HT1080 (cell line): ENCODE data around the gene PRKG1. TPM values are rescaled to one million over a fixed set of nuclear protein-coding genes. Genes with fewer than 3 reads are reported as not detected.
"Not testable (repeated sequence)": the region's sequence is repeated elsewhere in the genome, so short reads cannot be mapped to it uniquely, and the experiment has no call there.

ENCODE experiments used
- DNase-seq: peaks from one replicate; pipeline ENCODE4 v3.0.0-alpha.2; 2015; ENCODE audit warnings: low read depth
- total RNA-seq: library from RNA; depleted of rRNA; stranded (reverse); fragments of >200 nt; shearing (Covaris generic); gene quantifications from 2 replicates; pipeline ENCODE4 v1.2.3, GENCODE V29; 2014

Gene PRKG1
- total RNA-seq, 1 experiment from 2014 or later = 3.9 TPM

DNA sequence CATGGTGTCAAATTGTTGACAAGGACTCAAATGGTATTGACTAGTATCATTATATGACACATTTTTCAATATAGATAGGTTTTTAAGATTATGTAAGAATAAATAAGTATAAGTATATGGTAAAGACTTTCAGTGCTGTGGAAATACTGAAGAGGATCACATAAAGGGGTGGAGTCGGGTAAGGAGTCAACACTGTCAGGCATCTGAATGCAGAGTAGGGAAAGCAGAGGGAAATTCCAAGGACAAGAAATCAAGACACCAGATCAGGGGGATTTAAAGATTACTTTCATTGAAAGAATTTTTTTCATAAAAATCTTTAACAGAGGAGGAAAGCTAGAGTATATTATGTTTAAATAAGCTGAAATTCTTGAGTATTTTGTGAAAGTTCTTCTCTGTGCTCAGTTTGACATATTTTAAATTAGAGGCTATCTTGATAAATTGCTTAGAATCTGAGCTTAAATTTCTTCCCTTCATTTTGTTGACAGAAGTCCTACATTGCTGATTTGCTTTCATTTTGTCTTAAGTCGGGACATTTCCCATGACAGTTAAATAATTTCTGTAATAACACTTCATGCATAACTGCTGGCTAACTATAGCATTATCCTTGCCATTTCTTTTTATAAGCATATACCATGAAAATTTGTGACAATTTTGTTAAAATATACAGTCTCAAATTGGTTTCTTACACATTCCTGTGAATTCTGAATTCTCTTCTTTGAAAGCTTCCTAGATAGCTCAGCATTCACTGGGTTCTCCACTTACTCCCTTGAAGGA lies 244.3 kb downstream of the PRKG1 start:
- no peak for DNase-seq

DNA sequence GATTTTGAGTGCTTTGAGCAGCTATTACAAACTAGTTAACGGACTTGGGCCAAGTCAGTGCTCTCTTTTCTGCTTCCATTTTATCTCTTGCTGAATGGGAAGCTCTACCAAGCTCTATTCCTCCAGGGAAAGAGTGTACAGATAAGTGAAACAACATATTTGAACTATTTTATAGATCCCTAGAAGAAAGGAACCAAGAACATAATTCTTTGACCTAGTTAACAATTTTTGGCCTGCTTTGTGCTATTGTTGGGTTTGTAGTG lies 244.8 kb downstream of the PRKG1 start:
- no peak for DNase-seq

DNA sequence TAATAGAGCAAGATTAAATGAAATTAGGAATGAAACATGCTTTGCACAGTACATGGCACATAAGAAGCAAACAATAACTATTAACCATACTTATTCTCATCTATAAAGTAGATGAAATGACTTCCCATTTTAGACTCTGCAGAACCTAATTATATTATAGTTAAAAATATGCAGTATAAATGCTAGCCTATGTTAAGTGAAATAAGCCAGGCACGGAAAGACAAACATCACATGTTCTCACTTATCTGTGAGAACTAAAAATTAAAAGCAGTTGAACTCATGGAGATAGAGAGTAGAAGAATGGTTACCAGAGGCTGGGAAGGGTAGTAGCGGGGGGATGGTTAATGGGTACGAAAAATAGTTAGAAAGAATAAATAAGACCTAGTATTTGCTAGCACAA lies 247.0 kb downstream of the PRKG1 start:
- no peak for DNase-seq

DNA sequence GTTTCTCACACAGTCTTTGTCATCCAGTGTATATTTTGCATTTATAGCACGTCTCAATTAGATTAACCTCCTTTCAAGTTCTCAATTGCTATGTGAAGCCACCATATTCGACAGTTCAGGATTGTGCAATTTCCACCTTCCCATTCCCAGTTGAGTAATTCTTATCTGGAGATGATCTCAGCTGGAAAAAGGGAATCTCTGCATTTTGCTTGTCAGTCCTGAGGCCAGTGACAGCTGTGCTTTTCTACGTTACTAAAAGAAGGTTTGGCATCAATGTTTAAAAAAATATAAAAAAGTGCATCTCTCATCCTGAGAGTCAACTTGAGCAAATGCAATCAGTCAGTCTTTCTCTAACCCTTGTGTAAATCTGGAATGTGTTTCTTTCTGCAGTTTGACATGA lies 247.7 kb downstream of the PRKG1 start:
- DNase-seq = no peak

DNA sequence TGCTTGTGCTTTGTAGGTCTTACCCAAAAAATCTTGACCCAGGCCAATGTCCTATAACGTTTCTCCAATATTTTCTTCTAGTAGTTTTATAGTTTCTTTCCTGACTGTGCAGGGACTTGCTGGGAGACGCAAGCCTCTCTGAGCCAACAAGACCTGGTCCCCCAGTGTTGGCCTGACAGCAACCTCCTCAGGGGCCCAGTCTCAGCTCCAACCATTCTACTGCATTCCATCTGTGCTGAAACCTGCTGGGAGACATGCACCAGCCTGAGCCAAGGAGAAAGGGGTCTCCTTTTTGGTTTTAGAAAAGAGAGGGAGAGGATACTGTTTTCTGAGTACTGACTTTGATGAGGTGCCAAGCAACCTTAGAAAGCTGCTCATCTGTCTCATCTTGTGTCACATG lies 251.4 kb downstream of the PRKG1 start:
- no peak for DNase-seq

DNA sequence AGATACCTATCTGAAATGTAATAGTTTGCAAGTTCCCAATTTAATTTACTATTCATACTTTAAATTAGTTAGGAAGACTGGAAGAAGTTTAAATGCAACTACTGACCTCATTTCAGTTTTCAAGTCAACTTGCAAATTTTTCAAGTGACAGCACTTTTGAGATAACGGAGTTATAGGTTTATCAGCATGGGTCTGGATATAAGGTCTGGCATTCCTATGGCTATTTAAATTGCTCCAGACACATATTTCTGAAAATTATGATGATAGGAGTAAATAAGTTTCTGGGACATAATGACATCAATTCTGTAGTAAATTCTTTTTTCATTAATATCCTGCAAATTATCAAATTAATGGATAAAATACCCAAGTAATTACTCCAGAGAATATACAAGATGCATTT lies 251.9 kb downstream of the PRKG1 start:
- DNase-seq = no peak

DNA sequence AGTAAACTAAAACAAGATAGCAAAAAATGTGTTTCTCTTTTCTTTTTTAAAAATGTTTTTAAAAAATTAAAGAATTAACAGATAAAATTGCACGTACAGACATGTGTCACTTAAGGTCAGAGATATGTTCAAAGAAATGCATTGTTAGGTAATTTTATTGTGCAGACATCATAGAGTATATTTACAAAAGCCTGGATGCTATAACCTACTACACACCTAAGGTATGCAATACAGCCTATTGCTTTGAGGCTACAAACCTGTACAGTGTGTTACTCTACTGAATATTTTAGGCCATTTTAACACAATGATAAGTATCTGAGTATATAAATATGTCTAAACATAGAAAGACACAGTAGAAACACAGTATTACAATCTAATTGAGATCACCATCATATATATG lies 253.1 kb downstream of the PRKG1 start:
- no peak for DNase-seq

DNA sequence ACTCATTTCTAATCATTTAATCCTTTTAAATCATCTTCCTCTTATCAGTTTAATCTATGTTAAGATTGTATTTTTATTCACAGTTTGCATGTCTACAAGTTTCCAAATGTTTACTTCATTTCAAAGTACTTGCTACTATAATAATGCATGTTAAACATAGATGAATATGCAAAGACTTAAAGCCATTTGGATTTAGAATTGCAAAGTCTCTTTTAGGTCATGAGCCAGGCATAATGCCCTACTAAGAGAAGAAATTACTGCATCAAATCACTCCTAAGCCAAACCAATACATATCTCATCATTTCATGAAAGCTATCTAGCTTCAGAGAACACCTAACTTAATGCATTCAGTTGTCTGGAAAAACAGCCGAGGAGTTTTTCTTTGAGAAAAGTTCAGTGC lies 266.1 kb downstream of the PRKG1 start:
- no peak for DNase-seq

DNA sequence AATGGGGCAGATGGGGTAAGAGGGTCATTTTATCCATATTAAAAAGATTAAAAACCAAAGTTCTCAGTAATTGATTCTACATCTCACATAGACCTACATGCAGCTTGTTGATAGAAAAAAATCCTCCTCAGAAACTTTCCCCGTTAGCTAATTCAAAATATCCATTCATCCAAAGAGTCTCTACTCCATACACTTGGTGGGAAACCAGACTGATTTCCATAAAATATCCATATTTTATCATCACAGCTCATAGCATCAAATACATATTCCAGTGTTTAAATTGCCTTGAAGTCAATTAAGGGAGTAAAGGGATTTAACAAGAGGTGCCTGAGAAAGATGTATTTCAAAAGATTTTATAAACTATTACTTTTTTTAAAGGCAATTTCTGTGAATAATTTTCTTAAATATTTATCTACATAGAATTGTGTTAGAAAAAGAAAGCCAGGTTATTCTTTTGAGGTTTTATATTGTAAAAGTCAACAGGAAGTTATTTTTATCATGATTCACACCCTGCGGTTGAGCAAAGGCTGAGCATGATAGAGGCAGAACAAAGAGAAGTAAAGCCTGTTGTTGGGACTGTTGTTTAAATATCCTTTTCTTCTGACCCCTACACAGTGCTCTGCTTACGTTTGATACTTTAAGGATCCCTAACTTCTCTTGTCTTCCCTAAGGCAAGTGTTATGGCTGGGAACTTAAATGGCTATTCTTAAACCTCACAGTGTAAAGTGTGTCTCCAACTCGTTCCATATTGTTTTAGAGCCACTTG lies 266.7 kb downstream of the PRKG1 start:
- DNase-seq = peak; percentile 51

DNA sequence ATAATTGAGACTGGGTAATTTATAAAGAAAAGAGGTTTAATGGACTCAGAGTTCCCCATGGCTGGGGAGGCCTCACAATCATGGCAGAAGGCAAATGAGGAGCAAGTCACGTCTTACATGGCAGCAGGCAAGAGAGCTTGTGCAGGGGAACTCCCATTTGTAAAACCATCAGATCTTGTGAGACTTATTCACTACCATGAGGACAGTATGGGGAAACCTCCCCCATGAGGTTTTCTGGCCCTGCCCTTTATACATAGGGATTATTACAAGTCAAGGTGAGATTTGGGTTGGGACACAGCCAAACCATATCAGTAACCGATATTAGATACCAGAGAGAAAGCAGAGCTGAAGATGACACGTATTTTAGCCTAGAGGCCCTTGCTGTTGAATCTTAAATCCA lies 267.5 kb downstream of the PRKG1 start:
- not testable (repeated sequence) for DNase-seq

DNA sequence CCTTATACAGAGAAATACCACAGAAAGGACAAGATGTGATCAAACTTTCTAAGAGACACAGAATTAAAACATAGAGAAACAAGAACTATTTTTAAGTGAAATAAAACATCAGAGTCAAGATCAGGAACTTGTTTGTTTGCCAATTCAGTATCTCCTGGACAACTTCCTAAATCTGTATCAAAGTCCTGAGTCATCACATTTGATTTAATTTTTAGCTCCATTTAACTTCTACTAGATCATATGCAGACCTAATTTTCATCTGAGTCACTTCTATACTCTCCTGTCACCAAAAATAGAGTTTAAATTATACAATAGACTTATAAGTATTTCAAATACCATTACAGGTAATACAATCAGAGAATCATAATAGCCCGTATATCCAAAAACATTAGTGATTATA lies 268.1 kb downstream of the PRKG1 start:
- no peak for DNase-seq

DNA sequence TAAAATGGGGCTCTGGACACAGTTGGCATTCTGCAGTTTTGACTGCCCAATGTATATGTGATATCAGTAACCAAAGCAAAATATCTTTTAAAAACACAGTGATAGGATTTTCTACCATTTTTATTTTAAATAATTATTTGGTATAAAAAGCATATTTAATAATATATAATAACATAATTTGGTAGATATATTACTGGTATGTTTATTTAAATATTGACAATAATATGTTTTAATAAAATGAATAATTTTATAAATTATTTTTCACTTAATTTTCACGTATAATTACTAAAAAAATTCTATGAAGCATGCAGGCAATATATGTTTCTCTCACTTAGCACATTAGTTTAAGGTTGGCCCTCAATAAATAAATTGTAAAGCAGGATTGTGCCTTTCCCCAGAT lies 269.1 kb downstream of the PRKG1 start:
- no peak for DNase-seq

DNA sequence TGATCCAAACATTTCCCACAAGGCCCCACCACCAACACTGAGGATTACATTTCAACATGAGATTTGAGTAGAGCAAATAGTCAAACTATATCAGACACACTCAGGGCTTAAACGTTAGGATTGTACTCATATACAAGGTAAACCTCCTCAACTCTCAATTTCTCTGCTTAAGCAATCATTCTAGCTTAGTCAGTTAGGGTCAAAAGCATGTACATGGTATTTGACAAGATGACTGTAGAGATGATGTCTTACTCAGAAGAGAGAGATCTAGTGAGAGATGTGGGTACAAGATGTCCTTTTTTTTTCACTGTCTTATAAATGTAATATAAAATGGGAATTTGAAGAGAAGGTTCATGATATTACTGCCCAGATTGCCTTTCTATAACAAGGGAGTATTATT lies 270.1 kb downstream of the PRKG1 start:
- DNase-seq = no peak

DNA sequence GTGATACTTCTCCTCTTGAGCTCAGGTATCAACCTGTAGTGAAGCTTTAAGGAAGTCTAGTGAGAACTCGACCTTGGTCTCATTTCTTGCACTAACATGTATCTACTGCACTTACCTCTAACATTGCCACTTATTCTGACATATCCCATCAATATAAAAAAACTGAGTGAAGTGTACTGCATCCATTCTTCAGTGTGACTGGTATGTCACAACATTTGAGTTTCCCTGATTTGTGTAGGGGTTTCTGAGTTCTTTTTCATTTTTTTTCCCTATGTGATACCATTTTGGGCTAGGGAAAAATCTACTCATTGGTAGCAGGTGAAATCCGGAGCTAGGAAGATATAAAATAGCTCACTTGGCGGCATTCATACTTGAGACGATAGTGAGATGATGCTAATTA lies 274.3 kb downstream of the PRKG1 start:
- no peak for DNase-seq

DNA sequence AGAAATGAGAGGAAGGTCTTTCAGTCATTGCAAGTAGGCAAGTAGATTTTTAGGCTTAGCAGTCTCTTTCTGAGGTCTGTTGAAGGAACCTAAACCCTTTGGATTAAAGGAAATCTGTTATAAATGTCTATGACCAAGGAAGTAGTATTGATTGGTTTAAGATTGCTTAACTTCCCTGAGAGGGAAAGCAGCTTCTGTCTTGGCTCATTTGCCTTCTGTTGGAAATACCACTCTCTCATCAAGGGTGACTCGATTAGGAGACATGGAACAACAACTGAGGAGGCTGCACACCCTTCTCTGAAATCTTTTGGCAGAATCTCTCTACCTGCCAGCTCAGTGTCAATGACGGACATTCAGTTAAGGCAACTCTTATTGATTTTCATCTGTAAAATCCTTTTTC lies 282.9 kb downstream of the PRKG1 start:
- DNase-seq = no peak

DNA sequence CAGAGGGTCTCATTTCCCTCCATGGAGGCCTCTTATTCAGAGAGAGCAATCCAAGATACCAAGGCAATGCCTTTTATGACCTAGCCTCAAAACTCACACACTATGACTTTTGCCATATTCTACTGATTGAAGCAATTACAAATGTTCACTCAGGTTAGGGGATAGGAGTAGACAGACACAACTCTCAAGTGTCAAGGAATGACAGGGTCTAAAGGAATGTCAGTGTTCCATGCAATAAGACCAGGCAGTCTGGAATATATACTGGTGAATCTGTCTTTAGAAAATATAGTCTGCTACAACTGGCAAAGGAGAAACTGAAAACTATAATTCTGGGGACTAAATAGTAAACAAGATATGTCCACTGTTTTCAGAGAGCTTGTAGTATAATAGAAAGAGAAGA lies 283.9 kb downstream of the PRKG1 start:
- no peak for DNase-seq

DNA sequence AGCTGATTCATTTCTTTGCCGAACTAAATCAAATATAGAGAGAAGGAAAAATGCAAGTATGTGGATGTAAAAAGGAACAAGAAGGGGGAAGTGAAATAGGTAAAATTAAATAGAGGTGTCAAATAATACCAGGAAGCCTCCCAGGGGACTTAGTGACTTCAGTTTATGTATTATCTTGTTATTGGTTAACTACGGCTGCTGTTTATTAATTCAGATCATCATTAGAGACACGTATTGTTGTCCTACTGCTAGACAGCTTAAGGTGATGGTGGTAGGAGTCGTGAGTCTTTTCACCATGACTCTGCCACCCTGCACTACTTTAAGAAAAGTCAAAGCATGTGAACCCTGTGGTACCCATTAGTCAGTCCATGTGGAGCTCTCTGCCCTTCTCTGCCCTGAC lies 289.1 kb downstream of the PRKG1 start:
- no peak for DNase-seq

DNA sequence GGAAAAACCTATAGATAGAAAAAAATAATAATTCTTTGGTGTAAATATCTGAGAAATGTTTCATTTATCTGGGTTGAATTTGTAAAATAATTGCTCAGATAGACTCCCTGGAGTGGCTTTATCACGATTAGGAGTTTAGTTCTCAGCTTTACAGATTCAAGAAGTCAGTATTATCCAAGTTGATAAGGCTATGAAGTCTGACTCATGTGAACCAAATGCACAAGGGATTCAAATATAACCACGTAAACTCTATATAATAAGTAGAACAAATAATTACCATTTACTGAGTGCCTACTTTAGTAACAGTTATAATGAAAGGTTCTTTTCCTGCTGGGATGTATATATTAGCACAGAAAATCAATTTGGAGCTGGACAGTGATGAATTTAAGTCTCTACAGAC lies 290.4 kb downstream of the PRKG1 start:
- DNase-seq = no peak

DNA sequence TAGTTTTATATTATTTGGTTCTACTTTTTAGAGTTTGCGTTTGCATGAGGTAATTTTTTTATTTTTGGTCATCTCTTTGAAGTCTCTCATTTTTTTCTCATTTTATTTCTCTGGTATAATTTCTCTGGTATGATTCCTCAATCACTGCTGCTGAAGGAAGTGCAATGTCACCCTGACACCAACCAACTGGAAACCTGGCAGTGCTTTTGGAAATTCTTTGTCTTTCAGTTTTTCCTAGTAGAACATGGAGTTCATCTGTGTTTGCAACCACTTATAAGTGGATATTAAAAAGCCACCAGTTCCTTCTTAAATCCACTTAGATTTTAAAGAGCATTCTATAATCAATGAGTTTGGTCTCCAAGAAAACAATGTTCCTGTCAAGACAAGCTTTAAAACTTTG lies 291.8 kb downstream of the PRKG1 start:
- no peak for DNase-seq

DNA sequence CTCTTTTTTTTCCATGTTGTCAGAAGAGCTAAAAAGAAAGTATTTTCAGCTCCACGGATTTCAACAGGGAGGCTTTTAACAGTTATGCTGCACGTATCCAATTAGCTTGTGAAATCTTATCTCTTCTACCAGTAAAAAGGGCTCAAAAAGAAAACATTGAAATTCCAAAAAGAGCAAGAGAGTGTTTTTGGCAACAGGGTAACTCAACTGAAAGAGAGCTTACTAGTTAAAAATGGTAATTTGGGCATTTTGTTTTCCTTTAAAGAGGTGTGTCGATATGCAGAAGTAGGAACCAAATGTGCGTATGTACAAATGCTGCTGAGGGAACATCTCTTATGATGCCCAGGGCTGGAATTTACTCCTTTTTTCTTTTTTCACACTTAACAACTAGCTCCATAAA lies 292.8 kb downstream of the PRKG1 start:
- no peak for DNase-seq

DNA sequence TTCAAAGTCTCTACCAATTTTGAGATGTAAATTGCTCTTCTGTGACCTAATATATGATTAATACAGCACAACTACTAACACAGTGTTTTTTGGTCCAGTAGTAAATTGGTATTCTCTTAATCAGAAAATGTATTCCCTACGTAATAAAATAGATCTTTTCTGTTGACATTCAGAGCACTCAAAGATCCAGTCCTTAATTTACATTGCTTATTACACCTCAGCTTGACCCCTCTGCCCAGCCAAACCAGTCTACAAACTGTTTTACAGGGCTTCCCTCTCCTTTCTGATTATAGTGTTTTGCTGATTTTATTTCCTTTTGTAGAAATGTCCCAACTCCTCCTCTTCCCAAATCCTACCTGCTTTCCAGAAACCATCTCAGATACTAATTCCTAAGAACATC lies 293.4 kb downstream of the PRKG1 start:
- DNase-seq = no peak

DNA sequence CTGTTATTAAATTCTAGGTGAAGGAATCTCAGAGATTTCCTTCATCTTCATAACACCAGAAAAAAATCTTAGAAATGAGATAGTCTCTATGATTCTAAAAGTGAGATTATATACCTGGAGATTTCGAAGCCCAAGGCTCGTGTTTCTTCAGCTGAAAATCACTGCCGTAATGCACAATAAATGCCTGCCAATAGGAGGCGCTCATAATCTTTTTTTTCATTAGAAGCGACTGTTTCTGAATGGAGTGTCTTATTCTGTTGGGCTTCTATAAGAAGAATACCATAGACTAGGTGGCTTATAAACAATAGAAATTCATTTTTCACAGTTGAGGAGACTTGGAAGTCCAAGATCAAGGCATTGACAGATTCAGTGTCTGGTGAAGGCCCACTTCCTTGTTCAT lies 294.7 kb downstream of the PRKG1 start:
- DNase-seq = no peak

DNA sequence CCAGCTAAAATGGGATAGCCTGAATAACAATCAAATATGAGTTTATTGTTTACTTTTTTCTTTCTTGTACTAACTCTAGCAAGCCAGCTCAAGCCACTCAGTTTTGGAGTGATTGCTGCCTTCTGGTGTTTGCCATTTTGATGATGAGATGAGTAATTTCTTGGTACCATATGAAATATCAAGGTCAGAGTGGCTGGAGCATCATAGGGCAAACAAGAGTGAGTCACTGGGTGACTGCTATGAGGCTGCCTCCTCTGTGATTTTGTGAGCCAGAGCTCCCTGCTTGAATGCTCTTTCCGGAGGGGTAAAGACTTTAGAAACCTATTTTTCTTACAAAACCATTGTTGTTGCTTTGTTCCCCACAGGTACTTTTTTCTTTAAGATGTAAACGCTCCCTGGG lies 295.6 kb downstream of the PRKG1 start:
- DNase-seq = peak; percentile 77
